Stomach (tissue), 9 donors: Measurements from ENCODE around the gene DDX43. TPM values are rescaled to one million over a fixed set of nuclear protein-coding genes. Genes with fewer than 3 reads are reported as not detected.

ENCODE experiments used
- DNase-seq, 2 donors: peaks; one replicate each; pipeline versions ENCODE4 v3.0.0 to v3.0.0-alpha.2; 2013 to 2019
- H3K27ac ChIP-seq, 5 donors: fragments of 200-600 bp in 4 of 5; sonication (generic) in 4 of 5; one replicate each; pipeline ENCODE4 v1.5.1; 2013 to 2019; ENCODE audit warnings: mild to moderate bottlenecking in 1 of 5, moderate library complexity in 1 of 5
- H3K27me3 ChIP-seq, 3 donors: fragments of 200-600 bp; sonication (generic); one replicate each; pipeline ENCODE4 v1.5.1; 2017 to 2019; ENCODE audit warnings: mixed run types in 1 of 3
- H3K36me3 ChIP-seq, 4 donors: fragments of 200-600 bp; sonication (generic); 1 replicate in 3 of 4; 2 replicates in 1 of 4; pipeline ENCODE4 v1.5.1; 2016 to 2019
- H3K4me1 ChIP-seq, 4 donors: fragments of 200-600 bp; sonication (generic); one replicate each; pipeline ENCODE4 v1.5.1; 2016 to 2019
- H3K4me3 ChIP-seq, 4 donors: fragments of 200-600 bp; sonication (generic) in 3 of 4; one replicate each; pipeline ENCODE4 v1.5.1; 2016 to 2019; ENCODE audit warnings: mild to moderate bottlenecking in 1 of 4
- H3K9me3 ChIP-seq, 4 donors: fragments of 200-600 bp; sonication (generic); one replicate each; pipeline ENCODE4 v1.5.1; 2016 to 2019
- CTCF ChIP-seq, 7 experiments: fragments of 450-650 bp in 4 of 7; fragments of 200-600 bp in 3 of 7; sonication (generic) in 3 of 7; IDR thresholded peaks; one replicate each; pipeline ENCODE4 v1.5.1; 2016 to 2019; ENCODE audit warnings: antibody characterized with exemption in 7 of 7, control low read depth in 2 of 7, mild to moderate bottlenecking in 1 of 7
- EP300 ChIP-seq: sonication (generic); formaldehyde crosslinking; IDR thresholded peaks from one replicate; pipeline ENCODE4 v1.6.1; 2017; ENCODE audit warnings: antibody characterized with exemption
- POLR2A ChIP-seq, 4 donors: fragments of 450-650 bp; IDR thresholded peaks; one replicate each; pipeline ENCODE4 v1.6.1; 2016; ENCODE audit warnings: antibody characterized with exemption in 4 of 4, control low read depth in 2 of 4, mild to moderate bottlenecking in 1 of 4, moderate library complexity in 1 of 4
- POLR2AphosphoS5 ChIP-seq, 3 donors: sonication (generic); formaldehyde crosslinking; IDR thresholded peaks; one replicate each; pipeline ENCODE4 v1.6.1; 2016; ENCODE audit warnings: antibody characterized with exemption in 3 of 3
- WGBS, 5 donors: extraction: QIAGEN DNeasy Blood & Tissue Kit in 3 of 5; methylation state at CpG; one replicate each; pipeline versions ENCODE4 v1.1.5 to v1.1.7; 2013 to 2018; 5-methylcytosine and 5-hydroxymethylcytosine counted together
- intact Hi-C: fragments of 100-400 bp; cut with DNase I; formaldehyde crosslinking; loops from one replicate; pipeline ENCODE4 v1.15.1; 2023; ENCODE audit warnings: low total_unique reads
- polyA plus RNA-seq, 3 donors: library from polyadenylated mRNA; stranded (reverse); fragments of 200-250 nt; gene quantifications; one replicate each; pipeline ENCODE4 v1.2.3, GENCODE V29; 2013
- total RNA-seq, 5 donors: library from RNA; depleted of rRNA; stranded (reverse); fragments of >200 nt; gene quantifications; one replicate each; pipeline versions ENCODE4 v1.1.0 to v1.2.3, GENCODE V29; 2014 to 2016
- donor health status: healthy with polysubstance abuse.
- donor health status: Bipolar disorder and iron deficiency.
- donor health status: healthy.

Gene DDX43
- total and polyA plus RNA-seq, 8 donors: 0.62 to 24.9 (median 2.7) TPM; not detected in 1

- H3K9me3 ChIP-seq: no peaks in the 10 kb centered on the region
- H3K36me3 ChIP-seq: peaks cover 0 to 31% (median 17%) of the 10 kb centered on the region in 4 donors
- TF ChIP-seq EP300: no peak
- TF ChIP-seq POLR2AphosphoS5 (IDR thresholded peaks at IDR 0.05): no peak
- no peak for TF ChIP-seq CTCF (IDR thresholded peaks at IDR 0.05)
- TF ChIP-seq POLR2A (IDR thresholded peaks at IDR 0.05): no peak
- WGBS, 5 donors: 78 to 85% (median 84%) methylated on average over 11 of the region's 11 CpGs
- intact Hi-C loops: no loop called here
- no peak for DNase-seq
- H3K4me1 ChIP-seq: no peaks in the 10 kb centered on the region
- H3K27ac ChIP-seq: no peak overlapping the region
- no peak overlapping the region for H3K4me3 ChIP-seq
- no peaks in the 10 kb centered on the region for H3K27me3 ChIP-seq
Observed at GRCh38 chr6:73418081-73418741, 23.6 kb downstream of the DDX43 start.

- no peak for TF ChIP-seq CTCF (IDR thresholded peaks at IDR 0.05)
- no peak overlapping the region for H3K4me3 ChIP-seq
- no peak for DNase-seq
- no peak overlapping the region for H3K27ac ChIP-seq
- no peaks in the 10 kb centered on the region for H3K9me3 ChIP-seq
- no peaks in the 10 kb centered on the region for H3K27me3 ChIP-seq
- peaks cover 0 to 58% (median 44%) of the 10 kb centered on the region in 4 donors for H3K36me3 ChIP-seq
- WGBS, 5 donors: 70 to 83% (median 77%) methylated on average over 2 of the region's 2 CpGs
- H3K4me1 ChIP-seq: no peaks in the 10 kb centered on the region
- intact Hi-C loops: no loop called here
Observed at GRCh38 chr6:73421534-73421933, 26.9 kb downstream of the DDX43 start.

GRCh38 chr6:73435236-73435635 lies 40.6 kb downstream of the DDX43 start:
- Histone ChIP-seq H3K36me3 (peaks cover 2 to 92% (median 78%) of the 10 kb centered on the region in 4 donors), H3K27me3 (no peaks in the 10 kb centered on the region), H3K4me3 (no peak overlapping the region), H3K9me3 (no peaks in the 10 kb centered on the region), H3K27ac (no peak overlapping the region), H3K4me1 (no peaks in the 10 kb centered on the region)
- intact Hi-C loops: no loop called here
- 72 to 88% (median 80%) methylated on average over 3 of the region's 3 CpGs for WGBS, 5 donors
- DNase-seq: no peak
- TF ChIP-seq EP300 (no peak), POLR2A (IDR thresholded peaks at IDR 0.05) (no peak), CTCF (IDR thresholded peaks at IDR 0.05) (no peak), POLR2AphosphoS5 (IDR thresholded peaks at IDR 0.05) (no peak)

- intact Hi-C loops: no loop called here
- TF ChIP-seq POLR2A (IDR thresholded peaks at IDR 0.05) (no peak), POLR2AphosphoS5 (IDR thresholded peaks at IDR 0.05) (no peak), CTCF (IDR thresholded peaks at IDR 0.05) (no peak), EP300 (no peak)
- no peaks in the 10 kb centered on the region for H3K9me3 ChIP-seq
- peaks cover 0 to 3% (median 0%) of the 10 kb centered on the region in 4 donors for H3K4me1 ChIP-seq
- H3K36me3 ChIP-seq: peaks cover 9 to 64% (median 55%) of the 10 kb centered on the region in 4 donors
- whole genome bisulfite sequencing, 5 donors: 88 to 94% (median 92%) methylated on average over 3 of the region's 3 CpGs
- no peak for DNase-seq
- H3K27ac ChIP-seq: no peak overlapping the region
- no peaks in the 10 kb centered on the region for H3K27me3 ChIP-seq
- H3K4me3 ChIP-seq: no peak overlapping the region
Observed at GRCh38 chr6:73443555-73443954, 48.9 kb downstream of the DDX43 start.
